Measurements from ENCODE around the gene TSTD1. TPM values are rescaled to one million over a fixed set of nuclear protein-coding genes. Genes with fewer than 3 reads are reported as not detected.

Gene TSTD1
- total and polyA plus RNA-seq, 2 of the 8 experiments (the other 6 are each of a cell fraction or from before 2014, with no cell fraction given): 60.9 to 314 TPM

DNA sequence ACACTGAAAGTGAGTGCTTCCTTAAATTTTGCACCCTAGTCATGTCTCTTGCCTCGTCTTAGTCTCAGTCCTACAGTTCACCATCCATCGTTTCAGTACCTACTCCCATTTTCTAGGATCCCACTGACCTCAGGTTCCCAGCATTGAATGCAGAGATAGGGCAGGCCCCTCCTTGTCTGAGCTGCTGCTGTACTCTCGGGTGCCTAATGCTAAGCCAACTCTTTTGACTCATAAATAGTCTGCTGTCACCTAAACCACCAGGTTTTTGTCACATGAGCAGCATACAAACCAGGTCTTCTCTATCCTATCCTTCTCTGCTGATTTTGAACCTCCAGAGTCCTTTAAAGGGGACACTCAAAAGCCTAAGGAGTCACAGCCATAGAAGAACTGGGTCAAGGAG lies 27.9 kb upstream of the TSTD1 start:
- FAIRE-seq: no peak

More for the DNA sequence above, 27.9 kb upstream of the TSTD1 start:
- Histone ChIP-seq H3K79me2 (ENCODE audit: control insufficient read depth in 1 of 2, insufficient read depth in 2 of 2, low read length in 2 of 2) (no peaks in the 10 kb centered on the region), H3K36me3 (ENCODE audit: control insufficient read depth in 2 of 4, insufficient read depth in 4 of 4, low read length in 3 of 4) (no peaks in the 10 kb centered on the region), H3K4me2 (ENCODE audit: insufficient read depth in 1 of 2, low read depth in 2 of 2, low read length in 2 of 2) (no peak overlapping the region), H3K14ac (ENCODE audit: insufficient read length) (no peak overlapping the region), H3K4ac (replicated peaks; ENCODE audit: insufficient read length, low read depth, low read length) (no peak overlapping the region), H3K23me2 (ENCODE audit: low read depth, low read length) (no peaks in the 10 kb centered on the region), H3K9ac (replicated peaks in 1 of 4; ENCODE audit: extremely low read depth in 1 of 4, low read depth in 3 of 4, low read length in 3 of 4) (no peak overlapping the region), H2BK12ac (ENCODE audit: low read depth, low read length) (no peak overlapping the region), H3K9me3 (ENCODE audit: insufficient read depth in 2 of 2, low read depth in 1 of 2, low read length in 1 of 2) (no peaks in the 10 kb centered on the region), H3K4me1 (replicated peaks in 1 of 4; ENCODE audit: control insufficient read depth in 3 of 4, insufficient read depth in 4 of 4, low read length in 3 of 4) (peaks cover 0 to 8% (median 3%) of the 10 kb centered on the region in 4 experiments; a peak in 3 of 7 replicates), H4K8ac (ENCODE audit: extremely low read depth, insufficient read depth, low read length) (no peak overlapping the region), H4K5ac (ENCODE audit: insufficient read length, low read depth, low read length) (no peak overlapping the region), H3K4me3 (ENCODE audit: extremely low read depth in 1 of 4, insufficient read depth in 2 of 4, low read depth in 3 of 4, low read length in 4 of 4) (no peak overlapping the region), H2BK120ac (replicated peaks; ENCODE audit: low read depth, low read length) (no peak overlapping the region), H4K91ac (replicated peaks; ENCODE audit: insufficient read length, low read length) (no peak overlapping the region), H2BK15ac (ENCODE audit: low read length) (no peak overlapping the region), H3K27me3 (replicated peaks in 1 of 4; ENCODE audit: control insufficient read depth in 3 of 4, extremely low read depth in 1 of 4, insufficient read depth in 3 of 4, low read length in 3 of 4) (no peaks in the 10 kb centered on the region), H2BK5ac (ENCODE audit: low read depth, low read length) (no peak overlapping the region), H2BK20ac (ENCODE audit: low read length) (no peak overlapping the region), H3K56ac (replicated peaks; ENCODE audit: insufficient read length, low read depth, low read length) (no peak overlapping the region), H3K27ac (ENCODE audit: low read depth, low read length) (no peak overlapping the region), H2AK5ac (ENCODE audit: low read depth, low read length) (no peak overlapping the region), H3K18ac (ENCODE audit: extremely low read depth, low read length) (no peak overlapping the region), H4K20me1 (replicated peaks in 1 of 2; ENCODE audit: control insufficient read depth in 1 of 2, insufficient read depth in 2 of 2, low read length in 2 of 2) (no peaks in the 10 kb centered on the region), H3K23ac (ENCODE audit: insufficient read length) (no peak overlapping the region), H3K79me1 (ENCODE audit: low read depth, low read length) (no peaks in the 10 kb centered on the region), H2AFZ (ENCODE audit: low read length) (no peak overlapping the region)
- ChIA-PET CTCF (ENCODE audit: partially characterized antibody) (interaction anchor here (17.8 kb wide), 1 partner anchor 30 kb away, joined by 282 read pairs; the partner anchor contains the start of gene KLHDC9), POLR2A (ENCODE audit: partially characterized antibody) (interaction anchor here (1.6 kb wide), 1 partner anchor 21 kb away, joined by 8 read pairs; the partner anchor contains the start of gene USF1)
- no peak for DNase-seq (ENCODE audit: low read depth in 1 of 2, low spot score in 2 of 2)
- TF ChIP-seq CBX5 (IDR thresholded peaks at IDR 0.05; ENCODE audit: low read depth, low read length) (no peak), TAF7 (optimal IDR thresholded peaks at IDR 0.05; ENCODE audit: borderline replicate concordance, low read depth, low read length) (no peak), CHD1 (IDR thresholded peaks at IDR 0.05; ENCODE audit: low read depth, low read length) (no peak), MAFK (IDR thresholded peaks at IDR 0.05; ENCODE audit: low read depth, low read length) (no peak), JUND (IDR thresholded peaks at IDR 0.05; ENCODE audit: low read length) (no peak), SP1 (IDR thresholded peaks at IDR 0.05; ENCODE audit: low read depth, low read length) (no peak), GABPA (IDR thresholded peaks at IDR 0.05; ENCODE audit: borderline replicate concordance, insufficient read depth, low read length) (no peak), SP4 (IDR thresholded peaks at IDR 0.05; ENCODE audit: low read length) (no peak)
- WGBS, 2 experiments (ENCODE audit: extremely low coverage in 1 of 2, insufficient coverage in 1 of 2, insufficient read length in 1 of 2, insufficient replicate concordance in 2 of 2, low coverage in 1 of 2, low lambda C conversion rate in 2 of 2, missing lambda C conversion rate in 1 of 2): 92% methylated on average over 3 of the region's 3 CpGs; no CpG with 5 or more reads in 1 of the 2 experiments

Data from H1 (cell line).